ENCODE results near the gene ARFGAP3. TPM values are rescaled to one million over a fixed set of nuclear protein-coding genes. Genes with fewer than 3 reads are reported as not detected.

ARFGAP3 gene
- total RNA-seq, 1 donor from 2014 or later = 53.7 TPM

DNA sequence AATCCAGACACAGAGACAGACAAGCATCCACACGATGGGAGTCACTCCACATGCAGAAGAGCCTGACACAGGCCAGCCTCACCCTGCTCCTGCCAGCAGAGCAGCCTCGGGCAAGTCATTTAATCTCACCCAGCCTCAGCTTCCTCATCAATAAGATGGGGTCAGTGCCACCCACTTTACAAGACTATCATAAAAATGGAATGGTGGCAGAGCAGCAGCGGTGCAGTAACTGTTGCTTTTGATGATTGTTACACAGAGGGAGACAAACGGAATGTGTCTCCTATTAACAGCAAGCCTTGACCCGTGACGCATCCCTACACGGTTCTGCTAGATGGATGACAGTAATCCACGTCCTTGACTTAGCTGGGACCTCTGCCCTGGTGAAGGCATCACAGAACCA, 26.0 kb upstream of the ARFGAP3 start:
- DNase-seq (no peak), ATAC-seq (no peak)
- intact Hi-C loops (cut with DNase I) = no loop called here
- TF ChIP-seq, protein P1, sequence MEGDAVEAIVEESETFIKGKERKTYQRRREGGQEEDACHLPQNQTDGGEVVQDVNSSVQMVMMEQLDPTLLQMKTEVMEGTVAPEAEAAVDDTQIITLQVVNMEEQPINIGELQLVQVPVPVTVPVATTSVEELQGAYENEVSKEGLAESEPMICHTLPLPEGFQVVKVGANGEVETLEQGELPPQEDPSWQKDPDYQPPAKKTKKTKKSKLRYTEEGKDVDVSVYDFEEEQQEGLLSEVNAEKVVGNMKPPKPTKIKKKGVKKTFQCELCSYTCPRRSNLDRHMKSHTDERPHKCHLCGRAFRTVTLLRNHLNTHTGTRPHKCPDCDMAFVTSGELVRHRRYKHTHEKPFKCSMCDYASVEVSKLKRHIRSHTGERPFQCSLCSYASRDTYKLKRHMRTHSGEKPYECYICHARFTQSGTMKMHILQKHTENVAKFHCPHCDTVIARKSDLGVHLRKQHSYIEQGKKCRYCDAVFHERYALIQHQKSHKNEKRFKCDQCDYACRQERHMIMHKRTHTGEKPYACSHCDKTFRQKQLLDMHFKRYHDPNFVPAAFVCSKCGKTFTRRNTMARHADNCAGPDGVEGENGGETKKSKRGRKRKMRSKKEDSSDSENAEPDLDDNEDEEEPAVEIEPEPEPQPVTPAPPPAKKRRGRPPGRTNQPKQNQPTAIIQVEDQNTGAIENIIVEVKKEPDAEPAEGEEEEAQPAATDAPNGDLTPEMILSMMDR (IDR thresholded peaks at IDR 0.05) = no peak
- Histone ChIP-seq H3K4me3 (no peak overlapping the region), H3K4me1 (no peaks in the 10 kb centered on the region), H3K27me3 (no peaks in the 10 kb centered on the region), H3K36me3 (peaks cover 81% of the 10 kb centered on the region), H3K27ac (no peak overlapping the region), H3K9me3 (no peaks in the 10 kb centered on the region)

DNA sequence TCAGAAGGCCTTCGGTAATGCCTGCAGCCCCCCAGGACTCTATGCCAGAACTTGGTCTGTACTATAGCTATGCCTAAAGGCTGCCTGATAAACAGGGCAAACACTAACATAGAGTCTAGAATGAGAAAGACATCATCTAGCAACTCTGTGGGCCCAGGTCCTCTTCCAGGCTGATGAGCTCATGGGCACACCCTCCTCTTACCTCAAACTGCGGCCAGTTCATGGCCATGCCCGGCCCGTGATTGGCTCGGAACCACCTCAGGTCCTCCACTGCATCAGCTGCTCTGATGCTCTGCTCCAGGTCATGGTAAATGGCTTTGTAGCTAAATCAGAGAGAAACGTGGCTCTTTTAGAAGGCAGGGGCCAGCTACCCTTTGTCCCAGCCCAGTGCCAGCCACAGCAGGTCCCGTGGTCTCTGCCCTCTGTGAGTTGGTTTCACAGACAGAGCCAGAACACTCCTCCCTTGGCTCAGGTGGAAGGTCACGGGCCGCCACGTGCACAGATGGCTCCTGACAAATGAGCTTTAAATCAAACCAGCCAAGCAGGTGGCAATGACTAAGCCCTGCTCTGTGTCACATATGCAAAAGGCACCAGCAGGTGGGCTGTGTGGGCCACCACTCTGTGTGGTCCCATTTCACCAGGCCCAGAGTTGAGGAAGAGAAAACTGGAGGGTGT, 25.0 kb upstream of the ARFGAP3 start:
- no peak overlapping the region for H3K27ac ChIP-seq
- H3K36me3 ChIP-seq = peaks cover 90% of the 10 kb centered on the region
- intact Hi-C loops (cut with DNase I) = no loop called here
- H3K4me1 ChIP-seq = peaks cover 3% of the 10 kb centered on the region
- ATAC-seq = no peak
- TF ChIP-seq, protein P1 (IDR thresholded peaks at IDR 0.05) = no peak
- H3K9me3 ChIP-seq = no peaks in the 10 kb centered on the region
- no peaks in the 10 kb centered on the region for H3K27me3 ChIP-seq
- H3K4me3 ChIP-seq = no peak overlapping the region
- no peak for DNase-seq

DNA sequence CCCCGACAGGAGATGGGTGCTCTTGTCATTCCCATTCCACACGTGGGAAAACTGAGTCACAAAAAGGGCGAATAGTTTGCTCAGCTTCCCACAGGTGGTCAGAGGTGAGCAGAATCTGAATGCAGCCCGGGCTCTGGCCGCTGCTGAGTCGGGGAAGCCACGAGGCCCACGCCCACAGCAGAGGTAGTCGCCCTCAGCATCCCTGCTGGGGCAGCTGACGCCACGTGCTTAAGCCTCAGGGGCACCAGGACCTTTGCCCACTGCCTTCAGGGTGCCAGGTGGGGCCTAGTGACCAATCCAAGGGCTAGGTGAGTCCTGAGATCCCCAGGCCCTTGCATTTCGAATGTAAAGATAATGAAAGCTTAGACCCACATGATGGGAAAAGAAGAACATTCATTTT, 24.2 kb upstream of the ARFGAP3 start:
- TF ChIP-seq, protein P1 (IDR thresholded peaks at IDR 0.05) = no peak
- DNase-seq (no peak), ATAC-seq (no peak)
- peaks cover 3% of the 10 kb centered on the region for H3K4me1 ChIP-seq
- intact Hi-C loops (cut with DNase I) = no loop called here
- H3K27me3 ChIP-seq = no peaks in the 10 kb centered on the region
- H3K36me3 ChIP-seq = peaks cover 97% of the 10 kb centered on the region
- H3K4me3 ChIP-seq = no peak overlapping the region
- H3K9me3 ChIP-seq = no peaks in the 10 kb centered on the region
- H3K27ac ChIP-seq = no peak overlapping the region

DNA sequence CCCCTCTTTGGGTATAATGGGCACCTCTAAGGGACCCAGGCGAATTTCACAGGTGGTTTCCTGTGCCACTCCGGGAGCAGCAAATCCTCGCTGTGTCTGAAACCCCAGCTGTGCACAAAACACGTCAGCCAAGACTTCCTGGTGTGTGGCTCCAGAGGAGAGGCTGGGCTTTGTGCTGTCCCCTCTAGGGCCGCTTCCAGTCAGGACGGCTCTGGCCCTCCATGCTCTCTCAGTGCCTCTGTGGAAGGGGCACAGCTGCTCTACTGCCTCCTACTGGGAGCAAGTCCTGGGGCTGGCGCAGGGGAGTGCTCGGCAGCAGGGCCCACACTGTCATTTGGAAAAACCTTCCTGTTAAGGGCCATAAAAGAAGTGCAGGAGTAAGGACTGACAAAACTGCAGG, 23.7 kb upstream of the ARFGAP3 start:
- intact Hi-C loops (cut with DNase I) = no loop called here
- TF ChIP-seq, protein P1 (IDR thresholded peaks at IDR 0.05) = no peak
- no peak for ATAC-seq

DNA sequence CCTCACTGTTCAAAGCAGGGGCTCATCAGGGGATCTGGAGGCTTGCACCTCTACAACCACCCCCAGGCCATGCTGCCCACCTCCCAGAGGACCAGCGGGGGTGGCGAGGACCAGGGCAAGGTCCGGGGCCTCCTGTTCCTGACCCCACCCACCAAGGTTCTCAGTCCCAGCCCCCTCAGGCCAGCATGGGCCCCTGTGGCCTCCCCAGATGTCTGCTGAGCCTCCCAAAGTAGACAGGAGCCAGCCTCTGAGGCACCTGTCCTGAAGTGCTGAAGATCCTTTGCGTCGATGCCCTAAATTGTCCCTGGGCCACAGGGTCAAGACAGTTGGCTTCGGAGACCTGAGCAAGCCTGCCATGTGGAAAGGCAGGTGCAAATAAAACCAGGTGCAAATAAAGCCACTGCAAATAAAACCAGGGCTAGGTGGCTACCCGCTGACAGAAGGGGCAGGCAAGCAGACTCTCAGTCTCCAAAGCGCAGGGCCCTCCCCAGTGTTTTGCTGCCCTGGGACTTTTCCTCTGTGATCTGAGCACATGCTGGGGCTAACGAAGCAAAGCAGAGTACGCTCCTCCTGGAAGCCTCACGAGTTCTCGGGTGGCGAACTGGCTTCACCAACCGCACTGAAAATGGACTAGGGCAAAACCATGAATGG, 22.4 kb upstream of the ARFGAP3 start:
- intact Hi-C loops (cut with DNase I) = no loop called here
- peaks cover 98% of the 10 kb centered on the region for H3K36me3 ChIP-seq
- H3K4me1 ChIP-seq = peaks cover 3% of the 10 kb centered on the region
- H3K9me3 ChIP-seq = no peaks in the 10 kb centered on the region
- H3K27me3 ChIP-seq = no peaks in the 10 kb centered on the region
- TF ChIP-seq, protein P1 (IDR thresholded peaks at IDR 0.05) = no peak
- H3K27ac ChIP-seq = no peak overlapping the region
- ATAC-seq (no peak), DNase-seq (no peak)
- H3K4me3 ChIP-seq = no peak overlapping the region

More for the DNA sequence above, 23.7 kb upstream of the ARFGAP3 start:
- Histone ChIP-seq H3K27ac (no peak overlapping the region), H3K9me3 (no peaks in the 10 kb centered on the region), H3K27me3 (no peaks in the 10 kb centered on the region), H3K36me3 (peaks cover 97% of the 10 kb centered on the region), H3K4me3 (no peak overlapping the region), H3K4me1 (peaks cover 3% of the 10 kb centered on the region)
- DNase-seq = no peak
